Endothelial cell of umbilical vein (primary cell): ENCODE measurements around the gene SHISA6.

Experiments used
- EZH2 ChIP-seq: IDR thresholded peaks from 2 replicates; pipeline ENCODE4 v1.6.1; 2012; ENCODE audit warnings: borderline replicate concordance, low read depth, mild to moderate bottlenecking, moderate library complexity, low read length, inconsistent platforms; ENCODE audit not compliant: severe bottlenecking
- FOS ChIP-seq: IDR thresholded peaks from 2 replicates; pipeline ENCODE4 v1.6.1; 2011; ENCODE audit warnings: mild to moderate bottlenecking, low read length, moderate library complexity, borderline replicate concordance; ENCODE audit not compliant: insufficient read depth
- MYC ChIP-seq: IDR thresholded peaks from one replicate; pipeline ENCODE4 v1.6.1; 2011; ENCODE audit warnings: mild to moderate bottlenecking, low read depth, low read length
- POLR2A ChIP-seq: IDR thresholded peaks from 2 replicates; pipeline ENCODE4 v1.6.1; 2012; ENCODE audit warnings: low read depth, mild to moderate bottlenecking, control low read depth, low read length
- POLR2AphosphoS5 ChIP-seq: IDR thresholded peaks from 2 replicates; pipeline ENCODE4 v1.6.1; 2012; ENCODE audit warnings: low read depth, mild to moderate bottlenecking, control low read depth, low read length, moderate library complexity; ENCODE audit not compliant: insufficient read depth
- TF ChIP-seq, protein P1 (sequence below), 2 donors: IDR thresholded peaks; 1 replicate in 1 of 2; 2 replicates in 1 of 2; pipeline ENCODE4 v1.5.1; 2011; ENCODE audit warnings: low read length in 2 of 2, mild to moderate bottlenecking in 2 of 2, moderate library complexity in 2 of 2, control low read depth in 1 of 2, inconsistent platforms in 1 of 2, low read depth in 1 of 2; ENCODE audit not compliant: insufficient read depth in 1 of 2; ENCODE audit errors: extremely low read depth in 1 of 2
- TF ChIP-seq, protein P2 (sequence below): IDR thresholded peaks from 2 replicates; pipeline ENCODE4 v1.6.1; 2011; ENCODE audit not compliant: insufficient read depth, insufficient read length

DNA sequence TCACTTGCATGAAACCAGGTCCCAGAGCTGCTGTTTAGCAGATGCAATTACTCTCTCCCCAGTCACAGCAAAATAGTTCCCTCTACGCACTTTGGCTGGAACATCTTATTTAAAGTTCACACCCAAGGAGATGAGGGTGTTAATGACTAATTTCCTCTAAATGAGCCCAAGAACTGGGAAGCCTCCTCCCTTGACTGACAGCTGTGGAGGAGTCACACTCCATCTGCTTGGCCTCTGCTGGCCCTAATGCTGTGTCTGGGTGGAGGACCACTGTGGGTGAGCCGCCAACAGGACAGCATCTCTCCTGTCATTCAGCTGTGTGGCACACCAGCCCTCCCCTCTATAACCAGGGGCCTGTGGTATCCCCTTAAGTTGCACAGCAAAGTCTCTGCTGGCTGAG, 115.4 kb downstream of the SHISA6 start:
- TF ChIP-seq, protein P1, sequence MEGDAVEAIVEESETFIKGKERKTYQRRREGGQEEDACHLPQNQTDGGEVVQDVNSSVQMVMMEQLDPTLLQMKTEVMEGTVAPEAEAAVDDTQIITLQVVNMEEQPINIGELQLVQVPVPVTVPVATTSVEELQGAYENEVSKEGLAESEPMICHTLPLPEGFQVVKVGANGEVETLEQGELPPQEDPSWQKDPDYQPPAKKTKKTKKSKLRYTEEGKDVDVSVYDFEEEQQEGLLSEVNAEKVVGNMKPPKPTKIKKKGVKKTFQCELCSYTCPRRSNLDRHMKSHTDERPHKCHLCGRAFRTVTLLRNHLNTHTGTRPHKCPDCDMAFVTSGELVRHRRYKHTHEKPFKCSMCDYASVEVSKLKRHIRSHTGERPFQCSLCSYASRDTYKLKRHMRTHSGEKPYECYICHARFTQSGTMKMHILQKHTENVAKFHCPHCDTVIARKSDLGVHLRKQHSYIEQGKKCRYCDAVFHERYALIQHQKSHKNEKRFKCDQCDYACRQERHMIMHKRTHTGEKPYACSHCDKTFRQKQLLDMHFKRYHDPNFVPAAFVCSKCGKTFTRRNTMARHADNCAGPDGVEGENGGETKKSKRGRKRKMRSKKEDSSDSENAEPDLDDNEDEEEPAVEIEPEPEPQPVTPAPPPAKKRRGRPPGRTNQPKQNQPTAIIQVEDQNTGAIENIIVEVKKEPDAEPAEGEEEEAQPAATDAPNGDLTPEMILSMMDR (IDR thresholded peaks at IDR 0.05; ENCODE audit: extremely low read depth in 1 of 2, insufficient read depth in 1 of 2, low read depth in 1 of 2, low read length in 2 of 2), result no peak
- no peak for TF ChIP-seq POLR2AphosphoS5
- TF ChIP-seq EZH2, result no peak
- no peak for TF ChIP-seq POLR2A
- TF ChIP-seq, protein P2, sequence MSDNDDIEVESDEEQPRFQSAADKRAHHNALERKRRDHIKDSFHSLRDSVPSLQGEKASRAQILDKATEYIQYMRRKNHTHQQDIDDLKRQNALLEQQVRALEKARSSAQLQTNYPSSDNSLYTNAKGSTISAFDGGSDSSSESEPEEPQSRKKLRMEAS, result no peak
- TF ChIP-seq MYC, result no peak
- TF ChIP-seq FOS, result no peak
